VCaP (cell line): ENCODE data around the gene MYCBP2.
"Not testable (repeated sequence)": the region's sequence is repeated elsewhere in the genome, so short reads cannot be mapped to it uniquely, and the experiment has no call there.

Experiments used
- H3K27ac ChIP-seq: fragments of 450-650 bp; 2 replicates; pipeline ENCODE4 v1.5.1; 2017
- TF ChIP-seq, protein P1 (sequence below): fragments of 450-650 bp; conservative IDR thresholded peaks from 2 replicates; pipeline ENCODE4 v1.5.1; 2017; ENCODE audit warnings: mild to moderate bottlenecking, moderate library complexity

Gene MYCBP2

DNA sequence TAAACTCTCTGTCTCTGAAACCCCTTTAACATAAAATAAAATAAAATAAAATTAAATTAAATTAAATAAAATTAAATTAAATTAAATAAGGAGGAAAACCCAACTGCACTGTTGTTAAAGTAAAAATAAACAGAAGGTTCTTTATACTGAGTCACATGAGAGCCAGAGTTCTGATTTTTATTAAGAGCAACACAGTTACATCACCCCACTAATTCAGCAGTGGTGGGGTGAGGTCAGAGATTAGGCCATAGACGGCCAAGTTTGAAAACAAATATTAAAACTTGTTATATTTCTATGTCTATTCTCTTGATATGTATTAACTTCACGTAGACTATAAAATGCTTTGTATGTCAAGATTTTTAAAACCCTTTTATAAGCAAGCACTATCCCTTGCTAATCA is 59.5 kb downstream of the MYCBP2 start:
- H3K27ac ChIP-seq = no peak overlapping the region
- TF ChIP-seq, protein P1, sequence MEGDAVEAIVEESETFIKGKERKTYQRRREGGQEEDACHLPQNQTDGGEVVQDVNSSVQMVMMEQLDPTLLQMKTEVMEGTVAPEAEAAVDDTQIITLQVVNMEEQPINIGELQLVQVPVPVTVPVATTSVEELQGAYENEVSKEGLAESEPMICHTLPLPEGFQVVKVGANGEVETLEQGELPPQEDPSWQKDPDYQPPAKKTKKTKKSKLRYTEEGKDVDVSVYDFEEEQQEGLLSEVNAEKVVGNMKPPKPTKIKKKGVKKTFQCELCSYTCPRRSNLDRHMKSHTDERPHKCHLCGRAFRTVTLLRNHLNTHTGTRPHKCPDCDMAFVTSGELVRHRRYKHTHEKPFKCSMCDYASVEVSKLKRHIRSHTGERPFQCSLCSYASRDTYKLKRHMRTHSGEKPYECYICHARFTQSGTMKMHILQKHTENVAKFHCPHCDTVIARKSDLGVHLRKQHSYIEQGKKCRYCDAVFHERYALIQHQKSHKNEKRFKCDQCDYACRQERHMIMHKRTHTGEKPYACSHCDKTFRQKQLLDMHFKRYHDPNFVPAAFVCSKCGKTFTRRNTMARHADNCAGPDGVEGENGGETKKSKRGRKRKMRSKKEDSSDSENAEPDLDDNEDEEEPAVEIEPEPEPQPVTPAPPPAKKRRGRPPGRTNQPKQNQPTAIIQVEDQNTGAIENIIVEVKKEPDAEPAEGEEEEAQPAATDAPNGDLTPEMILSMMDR = no peak

DNA sequence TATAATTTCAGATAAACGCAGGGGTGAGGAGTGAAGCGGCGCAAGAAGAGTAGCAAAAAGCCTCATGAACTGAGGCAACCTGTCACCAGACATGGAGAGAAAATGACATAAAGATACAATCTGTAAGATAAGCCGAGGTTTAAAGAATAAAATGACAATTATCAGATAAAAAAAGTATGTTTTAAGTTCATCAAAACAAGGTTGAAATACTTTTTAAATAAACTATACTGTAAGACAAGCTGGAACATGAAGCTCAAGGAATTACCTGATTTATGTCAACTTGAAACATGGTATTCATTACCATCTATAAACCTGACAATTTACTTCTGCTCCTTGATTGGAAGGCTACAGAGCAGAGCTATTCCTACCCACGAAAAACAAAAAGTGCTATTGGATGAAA is 61.6 kb downstream of the MYCBP2 start:
- no peak overlapping the region for H3K27ac ChIP-seq
- TF ChIP-seq, protein P1 = no peak

DNA sequence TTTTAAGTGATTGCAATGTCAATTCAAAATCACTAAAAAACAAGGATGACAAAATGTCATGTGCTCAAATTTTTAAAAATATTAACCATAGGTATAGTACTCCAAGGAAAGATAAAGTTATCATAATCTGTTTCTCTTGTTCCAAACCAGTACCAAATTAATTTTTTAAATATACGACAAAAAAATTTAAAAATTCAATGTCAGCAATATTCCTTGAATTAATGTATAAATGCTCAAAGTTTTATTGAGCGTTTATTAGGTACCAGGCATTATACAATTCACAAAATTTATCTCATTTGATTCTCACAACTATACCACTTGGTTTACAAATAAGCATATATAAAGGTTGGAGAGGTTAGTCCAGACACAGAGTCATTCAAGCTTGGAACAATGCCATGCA is 64.7 kb downstream of the MYCBP2 start:
- TF ChIP-seq, protein P1 = no peak
- no peak overlapping the region for H3K27ac ChIP-seq

DNA sequence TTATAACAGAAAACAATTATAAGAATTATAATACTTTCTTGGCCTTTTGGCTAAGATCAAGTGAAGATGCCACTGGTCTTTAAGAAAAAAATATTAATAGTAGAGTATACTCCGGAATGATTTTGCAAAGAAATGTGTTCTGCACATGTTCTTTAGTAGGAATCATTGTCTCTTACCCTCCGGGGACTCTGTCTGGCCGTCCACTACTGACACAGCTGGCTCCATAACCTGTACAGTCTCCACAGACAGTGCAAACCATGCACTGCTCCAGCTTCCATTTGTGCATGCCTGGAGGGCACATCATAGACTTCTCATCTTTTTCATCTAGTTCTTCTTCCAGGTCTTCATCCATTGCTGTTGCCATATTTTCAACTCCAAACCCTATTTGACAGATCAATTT is 75.9 kb downstream of the MYCBP2 start:
- TF ChIP-seq, protein P1 = no peak
- H3K27ac ChIP-seq = no peak overlapping the region

DNA sequence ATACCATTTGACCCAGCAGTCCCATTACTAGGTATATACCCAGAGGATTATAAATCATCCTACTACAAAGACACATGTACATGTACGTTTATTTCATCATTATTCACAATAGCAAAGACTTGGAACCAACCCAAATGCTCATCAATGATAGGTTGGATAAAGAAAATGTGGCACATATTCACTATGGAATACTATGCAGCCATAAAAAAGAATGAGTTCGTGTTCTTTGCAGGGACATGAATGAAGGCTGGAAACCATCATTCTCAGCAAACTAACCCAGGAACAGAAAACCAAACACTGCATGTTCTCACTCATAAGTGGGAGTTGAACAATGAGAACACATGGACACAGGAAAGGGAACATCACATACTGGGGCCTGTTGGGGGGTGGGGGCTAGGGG is 81.7 kb downstream of the MYCBP2 start:
- not testable (repeated sequence) for H3K27ac ChIP-seq

DNA sequence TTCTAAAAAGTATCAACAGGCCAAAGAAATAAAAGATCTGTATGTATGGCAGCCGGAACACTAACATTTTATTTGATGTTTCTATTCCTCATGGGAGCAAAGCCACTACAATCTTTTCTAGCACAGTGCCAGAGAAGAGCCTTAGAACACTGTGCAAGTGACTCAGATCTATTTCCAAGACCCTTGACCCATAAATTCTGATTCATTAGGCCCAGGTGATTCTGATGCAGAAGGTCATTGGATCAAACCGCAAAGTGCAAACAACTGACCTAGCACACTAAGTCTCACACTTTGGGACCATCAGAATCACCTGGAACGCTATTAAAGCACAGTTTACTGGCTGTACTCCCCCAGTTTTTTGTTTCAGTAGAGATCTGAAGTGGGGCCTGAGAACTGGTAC is 87.6 kb downstream of the MYCBP2 start:
- no peak overlapping the region for H3K27ac ChIP-seq
- TF ChIP-seq, protein P1 = no peak

DNA sequence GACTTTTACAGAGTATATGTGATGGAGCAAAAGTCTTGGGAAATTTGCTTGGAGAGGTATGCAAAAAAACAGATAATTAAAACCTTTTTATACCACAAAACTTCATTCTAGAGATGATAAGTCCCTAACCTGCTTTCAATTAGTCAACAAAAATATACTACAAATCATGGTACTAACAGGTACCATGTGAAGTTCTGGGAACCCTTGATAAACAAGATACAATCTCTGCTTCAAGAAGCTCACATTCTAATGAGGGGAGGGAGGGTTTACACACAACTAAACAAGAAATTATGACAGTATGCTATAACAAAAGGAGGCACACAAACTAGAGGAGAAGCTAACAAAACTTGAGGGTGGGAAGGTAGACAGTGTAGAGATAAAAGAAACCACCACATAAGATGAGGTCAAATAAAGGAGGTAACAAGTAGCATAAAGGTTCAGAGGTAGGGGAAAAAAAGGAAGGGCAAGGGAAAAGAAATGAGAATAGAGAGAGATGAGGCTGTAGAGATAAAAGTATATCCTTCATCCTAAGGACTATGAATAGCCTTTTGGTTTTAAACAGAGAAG is 91.4 kb downstream of the MYCBP2 start:
- TF ChIP-seq, protein P1 = no peak
- H3K27ac ChIP-seq = no peak overlapping the region

DNA sequence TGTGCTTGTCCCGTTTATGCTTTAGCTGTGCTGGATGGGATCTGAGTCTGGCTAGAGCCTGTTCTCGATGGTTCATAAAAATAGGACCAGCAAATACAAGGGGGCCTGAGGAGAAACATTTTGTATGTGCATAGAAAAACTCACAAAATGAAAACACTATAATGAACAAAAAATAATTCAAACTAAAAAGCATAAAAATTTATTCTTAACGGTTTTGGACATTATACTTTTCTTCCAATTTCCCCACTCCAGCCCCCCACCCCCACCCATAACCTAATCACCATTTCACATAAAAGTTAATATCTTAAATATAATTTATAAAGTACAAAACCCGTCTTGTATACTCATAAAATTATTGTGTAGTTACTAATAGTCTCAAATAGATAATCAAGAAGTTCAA is 93.7 kb downstream of the MYCBP2 start:
- TF ChIP-seq, protein P1 = no peak
- no peak overlapping the region for H3K27ac ChIP-seq
